H1 (cell line): ENCODE results near the gene UBE2E1.

ENCODE experiments used
- BRCA1 ChIP-seq: IDR thresholded peaks from 2 replicates; pipeline ENCODE4 v1.6.1; 2012; ENCODE audit warnings: low read depth, low read length, improper control_type of control experiment
- EZH2 ChIP-seq: fragments of 200-600 bp; sonication (generic); IDR thresholded peaks from 2 replicates; pipeline ENCODE4 v1.7.1; 2012; ENCODE audit warnings: low read depth, mild to moderate bottlenecking, moderate library complexity, low read length, inconsistent platforms; ENCODE audit not compliant: severe bottlenecking
- GTF2F1 ChIP-seq: IDR thresholded peaks from 2 replicates; pipeline ENCODE4 v1.6.1; 2012; ENCODE audit warnings: low read depth, low read length, improper control_type of control experiment, borderline replicate concordance
- HDAC2 ChIP-seq, 2 experiments: fragments of 300-600 bp in 1 of 2; sonication (generic) in 1 of 2; IDR thresholded peaks; 2 replicates each; pipeline ENCODE4 v1.6.1; 2011 to 2012; ENCODE audit warnings: low read depth in 2 of 2, low read length in 2 of 2, mild to moderate bottlenecking in 2 of 2, moderate library complexity in 2 of 2, borderline replicate concordance in 1 of 2, inconsistent platforms in 1 of 2
- JUN ChIP-seq: IDR thresholded peaks from 2 replicates; pipeline ENCODE4 v1.6.1; 2011; ENCODE audit warnings: low read depth, mild to moderate bottlenecking, improper control_type of control experiment, low read length
- KDM5A ChIP-seq: fragments of 200-600 bp; IDR thresholded peaks from 2 replicates; pipeline ENCODE4 v1.7.1; 2012; ENCODE audit warnings: mild to moderate bottlenecking, low read length, inconsistent platforms, mixed read lengths
- PHF8 ChIP-seq: fragments of 200-600 bp; sonication (generic); conservative IDR thresholded peaks from 2 replicates; pipeline ENCODE4 v1.7.1; 2012; ENCODE audit warnings: low read depth, mild to moderate bottlenecking, inconsistent platforms, low read length, moderate library complexity
- POLR2A ChIP-seq, 2 experiments: IDR thresholded peaks; 1 replicate in 1 of 2; 2 replicates in 1 of 2; pipeline ENCODE4 v1.6.1; 2011; ENCODE audit warnings: low read depth in 2 of 2, low read length in 2 of 2, mild to moderate bottlenecking in 2 of 2; ENCODE audit errors: control extremely low read depth in 1 of 2
- POLR2AphosphoS5 ChIP-seq: IDR thresholded peaks from 2 replicates; pipeline ENCODE4 v1.6.1; 2011; ENCODE audit warnings: low read depth, low read length
- RAD21 ChIP-seq, 2 experiments: IDR thresholded peaks in 1 of 2; conservative IDR thresholded peaks in 1 of 2; 2 replicates each; pipeline ENCODE4 v1.6.1; 2011; ENCODE audit warnings: low read depth in 2 of 2, low read length in 2 of 2, improper control_type of control experiment in 1 of 2, inconsistent platforms in 1 of 2, mild to moderate bottlenecking in 1 of 2, moderate library complexity in 1 of 2
- SRF ChIP-seq: IDR thresholded peaks from 2 replicates; pipeline ENCODE4 v1.6.1; 2011; ENCODE audit warnings: mild to moderate bottlenecking, low read depth, low read length, moderate library complexity
- TAF1 ChIP-seq: IDR thresholded peaks from 2 replicates; pipeline ENCODE4 v1.6.1; 2011; ENCODE audit warnings: mild to moderate bottlenecking, low read depth, low read length
- TF ChIP-seq, protein P1 (sequence below), 3 experiments: IDR thresholded peaks; 1 replicate in 2 of 3; 2 replicates in 1 of 3; pipeline versions ENCODE4 v1.5.1 to v1.6.1; 2011; ENCODE audit warnings: low read length in 3 of 3, mild to moderate bottlenecking in 3 of 3, inconsistent platforms in 2 of 3, low read depth in 1 of 3, moderate library complexity in 1 of 3; ENCODE audit not compliant: insufficient read depth in 1 of 3; ENCODE audit errors: control extremely low read depth in 1 of 3
- TF ChIP-seq, protein P2 (sequence below): IDR thresholded peaks from 2 replicates; pipeline ENCODE4 v1.6.1; 2012; ENCODE audit warnings: inconsistent platforms

DNA sequence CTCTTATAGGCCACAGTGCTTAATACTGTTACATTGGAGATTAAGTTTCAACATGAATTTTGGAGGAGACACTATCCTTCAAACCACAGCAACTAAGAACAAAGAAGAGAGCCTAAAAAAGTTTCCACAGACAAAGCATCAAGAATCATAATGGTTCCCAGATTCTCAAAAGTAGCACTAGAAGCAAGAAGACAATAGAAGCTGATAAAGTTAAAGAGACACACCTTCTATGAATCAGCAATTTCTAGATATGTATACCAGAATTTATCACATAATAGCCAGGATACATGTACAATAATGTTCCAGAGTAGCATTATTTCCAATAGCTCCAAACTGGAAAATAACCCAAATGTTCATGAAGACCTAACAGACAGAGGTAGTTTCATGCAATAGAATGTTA lies 98.8 kb downstream of the UBE2E1 start:
- no peak for TF ChIP-seq POLR2A (IDR thresholded peaks at IDR 0.05; ENCODE audit: control extremely low read depth in 1 of 2, low read depth in 2 of 2, low read length in 2 of 2)
- TF ChIP-seq, protein P1, sequence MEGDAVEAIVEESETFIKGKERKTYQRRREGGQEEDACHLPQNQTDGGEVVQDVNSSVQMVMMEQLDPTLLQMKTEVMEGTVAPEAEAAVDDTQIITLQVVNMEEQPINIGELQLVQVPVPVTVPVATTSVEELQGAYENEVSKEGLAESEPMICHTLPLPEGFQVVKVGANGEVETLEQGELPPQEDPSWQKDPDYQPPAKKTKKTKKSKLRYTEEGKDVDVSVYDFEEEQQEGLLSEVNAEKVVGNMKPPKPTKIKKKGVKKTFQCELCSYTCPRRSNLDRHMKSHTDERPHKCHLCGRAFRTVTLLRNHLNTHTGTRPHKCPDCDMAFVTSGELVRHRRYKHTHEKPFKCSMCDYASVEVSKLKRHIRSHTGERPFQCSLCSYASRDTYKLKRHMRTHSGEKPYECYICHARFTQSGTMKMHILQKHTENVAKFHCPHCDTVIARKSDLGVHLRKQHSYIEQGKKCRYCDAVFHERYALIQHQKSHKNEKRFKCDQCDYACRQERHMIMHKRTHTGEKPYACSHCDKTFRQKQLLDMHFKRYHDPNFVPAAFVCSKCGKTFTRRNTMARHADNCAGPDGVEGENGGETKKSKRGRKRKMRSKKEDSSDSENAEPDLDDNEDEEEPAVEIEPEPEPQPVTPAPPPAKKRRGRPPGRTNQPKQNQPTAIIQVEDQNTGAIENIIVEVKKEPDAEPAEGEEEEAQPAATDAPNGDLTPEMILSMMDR (IDR thresholded peaks at IDR 0.05; ENCODE audit: control extremely low read depth in 1 of 3, insufficient read depth in 1 of 3, low read depth in 1 of 3, low read length in 3 of 3) = no peak
- TF ChIP-seq POLR2AphosphoS5 = no peak
- no peak for TF ChIP-seq EZH2
- no peak for TF ChIP-seq GTF2F1
- TF ChIP-seq TAF1 = no peak
- TF ChIP-seq, protein P2, sequence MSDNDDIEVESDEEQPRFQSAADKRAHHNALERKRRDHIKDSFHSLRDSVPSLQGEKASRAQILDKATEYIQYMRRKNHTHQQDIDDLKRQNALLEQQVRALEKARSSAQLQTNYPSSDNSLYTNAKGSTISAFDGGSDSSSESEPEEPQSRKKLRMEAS = no peak
- no peak for TF ChIP-seq JUN
- no peak for TF ChIP-seq RAD21 (IDR thresholded peaks at IDR 0.05 in 1 of 2, conservative IDR thresholded peaks at IDR 0.05 in 1 of 2; ENCODE audit: low read depth in 2 of 2, low read length in 2 of 2)
- no peak for TF ChIP-seq KDM5A
- no peak for TF ChIP-seq PHF8
- TF ChIP-seq HDAC2 (IDR thresholded peaks at IDR 0.05; ENCODE audit: borderline replicate concordance in 1 of 2, low read depth in 2 of 2, low read length in 2 of 2) = no peak
- TF ChIP-seq BRCA1 = no peak
- no peak for TF ChIP-seq SRF
